A673 (cell line): ENCODE measurements around the gene ESPN.

ENCODE experiments used
- EZH2 ChIP-seq: fragments of 200-600 bp; sonication (generic); IDR thresholded peaks from 2 replicates; pipeline ENCODE4 v1.6.1; 2017; ENCODE audit warnings: borderline replicate concordance, low read depth, mild to moderate bottlenecking, mixed read lengths, antibody characterized with exemption, low read length; ENCODE audit not compliant: poor library complexity, severe bottlenecking
- TF ChIP-seq, protein P1 (sequence below): fragments of 300-800, 200-600 bp; sonication (generic); conservative IDR thresholded peaks from 2 replicates; pipeline ENCODE4 v1.5.1; 2017; ENCODE audit warnings: low read depth, mild to moderate bottlenecking, antibody characterized with exemption, low read length, moderate library complexity, mixed read lengths

DNA sequence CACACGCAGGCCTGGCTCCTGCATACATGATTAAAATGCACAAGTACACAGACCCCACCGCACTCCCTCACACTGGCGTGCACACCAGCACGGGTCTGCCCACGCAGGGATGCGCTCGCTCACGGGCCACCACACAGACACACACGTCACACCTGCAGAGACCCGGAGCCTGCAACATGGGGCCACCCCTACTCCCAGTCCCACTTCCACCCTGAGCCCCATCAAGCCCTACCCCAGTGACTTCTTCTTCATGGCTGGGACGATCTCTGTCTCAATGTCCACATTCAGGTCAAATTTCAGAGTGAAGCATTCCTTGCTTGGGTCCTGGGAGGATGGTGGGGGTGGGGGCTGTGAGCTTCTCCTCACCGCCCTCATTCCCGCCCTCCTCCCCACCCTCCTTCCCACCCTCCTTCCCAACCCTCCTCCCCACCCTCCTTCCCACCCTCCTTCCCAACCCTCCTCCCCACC lies 50.3 kb downstream of the ESPN start:
- TF ChIP-seq, protein P1, sequence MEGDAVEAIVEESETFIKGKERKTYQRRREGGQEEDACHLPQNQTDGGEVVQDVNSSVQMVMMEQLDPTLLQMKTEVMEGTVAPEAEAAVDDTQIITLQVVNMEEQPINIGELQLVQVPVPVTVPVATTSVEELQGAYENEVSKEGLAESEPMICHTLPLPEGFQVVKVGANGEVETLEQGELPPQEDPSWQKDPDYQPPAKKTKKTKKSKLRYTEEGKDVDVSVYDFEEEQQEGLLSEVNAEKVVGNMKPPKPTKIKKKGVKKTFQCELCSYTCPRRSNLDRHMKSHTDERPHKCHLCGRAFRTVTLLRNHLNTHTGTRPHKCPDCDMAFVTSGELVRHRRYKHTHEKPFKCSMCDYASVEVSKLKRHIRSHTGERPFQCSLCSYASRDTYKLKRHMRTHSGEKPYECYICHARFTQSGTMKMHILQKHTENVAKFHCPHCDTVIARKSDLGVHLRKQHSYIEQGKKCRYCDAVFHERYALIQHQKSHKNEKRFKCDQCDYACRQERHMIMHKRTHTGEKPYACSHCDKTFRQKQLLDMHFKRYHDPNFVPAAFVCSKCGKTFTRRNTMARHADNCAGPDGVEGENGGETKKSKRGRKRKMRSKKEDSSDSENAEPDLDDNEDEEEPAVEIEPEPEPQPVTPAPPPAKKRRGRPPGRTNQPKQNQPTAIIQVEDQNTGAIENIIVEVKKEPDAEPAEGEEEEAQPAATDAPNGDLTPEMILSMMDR = no peak
- TF ChIP-seq EZH2 = no peak
